MM.1S (cell line): ENCODE results near the gene PHLPP2.

Source experiments
- DNase-seq: peaks from one replicate; pipeline ENCODE4 v3.0.0-alpha.2; 2015
- H2AFZ ChIP-seq: fragments of 300-600 bp; sonication (generic); 2 replicates; pipeline ENCODE4 v1.6.0; 2016; ENCODE audit warnings: antibody characterized with exemption, low read length
- H3F3A ChIP-seq: fragments of 300-600 bp; sonication (generic); 2 replicates; pipeline ENCODE4 v1.6.1; 2016; ENCODE audit warnings: mild to moderate bottlenecking, antibody characterized with exemption, low read length, moderate library complexity, mixed read lengths; ENCODE audit not compliant: insufficient read depth
- H3K27ac ChIP-seq: fragments of 300-600 bp; sonication (generic); 2 replicates; pipeline ENCODE4 v1.5.1; 2016; ENCODE audit warnings: mild to moderate bottlenecking, low read length
- H3K27me3 ChIP-seq: fragments of 300-600 bp; sonication (generic); replicated peaks from 2 replicates; pipeline ENCODE4 v1.6.0; 2016; ENCODE audit warnings: low read length; ENCODE audit not compliant: insufficient read depth
- H3K36me3 ChIP-seq: fragments of 300-600 bp; sonication (generic); replicated peaks from 2 replicates; pipeline ENCODE4 v1.6.1; 2016; ENCODE audit warnings: mild to moderate bottlenecking, low read length, mixed read lengths; ENCODE audit not compliant: insufficient read depth
- H3K4me1 ChIP-seq: fragments of 300-600 bp; sonication (generic); 2 replicates; pipeline ENCODE4 v1.6.1; 2016; ENCODE audit warnings: low read length, mixed read lengths
- H3K4me2 ChIP-seq: fragments of 300-600 bp; sonication (generic); 2 replicates; pipeline ENCODE4 v1.6.0; 2016; ENCODE audit warnings: low read depth, low read length
- H3K4me3 ChIP-seq: fragments of 300-600 bp; sonication (generic); 2 replicates; pipeline ENCODE4 v1.5.1; 2016; ENCODE audit warnings: low read length, mixed read lengths
- H3K79me2 ChIP-seq: fragments of 300-600 bp; sonication (generic); 2 replicates; pipeline ENCODE4 v1.6.1; 2016; ENCODE audit warnings: mixed run types, low read length, mixed read lengths
- H3K9ac ChIP-seq: fragments of 300-600 bp; sonication (generic); 2 replicates; pipeline ENCODE4 v1.6.1; 2016; ENCODE audit warnings: low read length, mixed read lengths
- H3K9me2 ChIP-seq: fragments of 300-600 bp; sonication (generic); replicated peaks from 2 replicates; pipeline ENCODE4 v1.6.1; 2016; ENCODE audit warnings: mild to moderate bottlenecking, low read length, mixed read lengths; ENCODE audit not compliant: insufficient read depth
- H3K9me3 ChIP-seq: fragments of 300-600 bp; sonication (generic); replicated peaks from 2 replicates; pipeline ENCODE4 v1.6.1; 2016; ENCODE audit warnings: mild to moderate bottlenecking, low read length, mixed read lengths; ENCODE audit not compliant: insufficient read depth
- H4K20me1 ChIP-seq: fragments of 300-600 bp; sonication (generic); 2 replicates; pipeline ENCODE4 v1.6.1; 2016; ENCODE audit warnings: mild to moderate bottlenecking, low read length, moderate library complexity, mixed read lengths; ENCODE audit not compliant: insufficient read depth
- CTCF ChIP-seq: fragments of 300-600 bp; sonication (generic); IDR thresholded peaks from 2 replicates; pipeline ENCODE4 v1.5.1; 2016; ENCODE audit warnings: antibody characterized with exemption, low read length, mixed read lengths
- EZH2 ChIP-seq: fragments of 300-600 bp; sonication (generic); optimal IDR thresholded peaks from 2 replicates; pipeline ENCODE3; 2017; ENCODE audit warnings: low read depth, mild to moderate bottlenecking, antibody characterized with exemption, low read length, mixed read lengths
- EZH2phosphoT487 ChIP-seq: fragments of 300-600 bp; sonication (generic); IDR thresholded peaks from 2 replicates; pipeline ENCODE4 v1.6.1; 2018; ENCODE audit warnings: antibody characterized with exemption, low read length

The PHLPP2 gene

DNA sequence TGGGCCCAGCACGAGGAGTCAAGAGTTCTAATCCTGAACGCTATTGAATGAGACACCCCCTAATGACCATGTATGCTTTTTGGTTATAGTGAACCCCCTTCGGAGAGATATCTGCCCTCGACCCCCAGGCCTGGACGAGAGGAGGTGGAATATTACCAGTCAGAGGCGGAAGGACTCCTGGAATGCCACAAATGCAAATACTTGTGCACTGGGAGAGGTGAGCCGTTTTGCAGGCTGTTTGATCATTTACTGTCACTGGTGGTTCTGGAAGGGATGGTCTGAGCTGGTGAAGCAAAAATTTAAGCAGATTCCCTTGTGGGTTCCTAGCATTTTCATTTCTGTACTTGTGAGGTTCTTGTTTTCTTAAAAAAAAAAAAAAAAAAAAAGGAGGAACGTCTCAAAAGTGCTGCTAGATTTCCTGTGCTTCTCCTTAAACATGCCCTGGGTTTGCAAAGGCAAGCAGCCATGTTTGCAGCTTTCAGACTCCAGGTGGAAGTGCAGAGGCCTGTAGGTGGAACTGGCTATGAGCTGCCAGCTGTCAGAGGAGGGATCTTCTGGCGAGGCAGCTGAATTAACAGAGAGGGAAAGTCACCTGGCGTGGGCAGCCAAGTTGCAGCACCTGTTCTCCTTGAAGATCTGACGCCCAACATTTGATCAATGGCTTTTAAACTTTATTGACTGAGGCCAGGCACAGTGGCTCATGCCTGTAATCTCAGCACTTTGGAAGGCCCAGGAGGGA, 95.1 kb downstream of the PHLPP2 start:
- H3K9me2 ChIP-seq, result no peaks in the 10 kb centered on the region
- no peaks in the 10 kb centered on the region for H4K20me1 ChIP-seq
- no peak for DNase-seq
- H2AFZ ChIP-seq, result no peak overlapping the region
- no peak overlapping the region for H3K4me2 ChIP-seq
- TF ChIP-seq CTCF (no peak), EZH2 (no peak)
- H3K4me3 ChIP-seq, result no peak overlapping the region
- H3K9ac ChIP-seq, result no peak overlapping the region
- H3K36me3 ChIP-seq, result no peaks in the 10 kb centered on the region
- H3K9me3 ChIP-seq, result no peaks in the 10 kb centered on the region
- H3K27ac ChIP-seq, result no peak overlapping the region
- no peaks in the 10 kb centered on the region for H3K27me3 ChIP-seq
- 0 out of 2 replicates have a peak, but pooled peaks cover under 1% of the 10 kb centered on the region for H3K4me1 ChIP-seq
- peaks cover 3% of the 10 kb centered on the region; the same call in 1 of the 2 replicates for H3K79me2 ChIP-seq
- no peaks in the 10 kb centered on the region for H3F3A ChIP-seq

- Histone ChIP-seq H3K79me2 (peaks cover 3% of the 10 kb centered on the region; the same call in 1 of the 2 replicates), H3K4me3 (no peak overlapping the region), H2AFZ (no peak overlapping the region), H3K9me2 (no peaks in the 10 kb centered on the region), H3K9ac (no peak overlapping the region), H3K4me2 (no peak overlapping the region), H3F3A (no peaks in the 10 kb centered on the region), H3K27ac (no peak overlapping the region), H3K4me1 (peaks cover 6% of the 10 kb centered on the region; the same call in 1 of the 2 replicates), H4K20me1 (no peaks in the 10 kb centered on the region), H3K9me3 (no peaks in the 10 kb centered on the region), H3K27me3 (no peaks in the 10 kb centered on the region), H3K36me3 (no peaks in the 10 kb centered on the region)
- TF ChIP-seq EZH2phosphoT487 (no peak), EZH2 (no peak), CTCF (no peak)
- no peak for DNase-seq
Measured at GRCh38 chr16:71628810-71629209, 95.7 kb downstream of the PHLPP2 start.

GRCh38 chr16:71627731-71628181, 96.7 kb downstream of the PHLPP2 start:
- TF ChIP-seq EZH2 (no peak), EZH2phosphoT487 (no peak), CTCF (no peak)
- DNase-seq, result no peak
- H3K4me2 ChIP-seq, result no peak overlapping the region
- H3K4me3 ChIP-seq, result no peak overlapping the region
- no peaks in the 10 kb centered on the region for H3F3A ChIP-seq
- H3K4me1 ChIP-seq, result peaks cover 13% of the 10 kb centered on the region
- H3K9ac ChIP-seq, result no peak overlapping the region
- H4K20me1 ChIP-seq, result no peaks in the 10 kb centered on the region
- H3K9me3 ChIP-seq, result no peaks in the 10 kb centered on the region
- no peak overlapping the region for H2AFZ ChIP-seq
- H3K36me3 ChIP-seq, result no peaks in the 10 kb centered on the region
- H3K9me2 ChIP-seq, result no peaks in the 10 kb centered on the region
- no peaks in the 10 kb centered on the region for H3K27me3 ChIP-seq
- peaks cover 3% of the 10 kb centered on the region; the same call in 1 of the 2 replicates for H3K79me2 ChIP-seq
- H3K27ac ChIP-seq, result no peak overlapping the region
